ENCODE measurements around the gene FAM184B. TPM values are rescaled to one million over a fixed set of nuclear protein-coding genes. Genes with fewer than 3 reads are reported as not detected.

FAM184B gene
- polyA plus RNA-seq, 1 donor: 0.04 TPM

DNA sequence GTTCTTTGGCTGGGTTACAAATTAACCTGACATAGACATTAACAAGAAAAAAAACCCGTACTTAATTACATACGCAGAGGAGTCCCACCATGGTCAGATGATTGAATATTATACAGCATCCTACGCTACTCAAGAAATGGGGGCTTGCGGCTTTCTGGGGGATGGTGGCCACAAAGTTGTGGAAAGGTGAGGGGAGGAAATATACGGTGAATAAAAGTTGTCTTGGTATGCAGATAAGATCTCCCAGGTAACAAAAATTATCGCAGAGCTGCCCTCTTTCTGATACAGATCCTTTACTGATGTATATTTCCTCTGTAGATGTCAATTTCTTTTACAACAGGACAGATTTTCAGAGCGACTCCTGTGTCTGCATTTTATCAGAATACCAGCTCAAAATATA is 28.2 kb upstream of the FAM184B start:
- peak overlapping the region; percentile 86 for H3K4me3 ChIP-seq (ENCODE audit: low read length)
- peaks cover 9% of the 10 kb centered on the region for H3K36me3 ChIP-seq (ENCODE audit: control insufficient read depth, insufficient read depth, low read length)
- H3K27me3 ChIP-seq (ENCODE audit: control insufficient read depth, insufficient read depth, low read length): no peaks in the 10 kb centered on the region
- 0% methylated on average over 1 of the region's 7 CpGs for WGBS (ENCODE audit: insufficient coverage, low lambda C conversion rate)
- peak overlapping the region; percentile 97 for H3K27ac ChIP-seq (ENCODE audit: low read length)
- no peaks in the 10 kb centered on the region for H3K9me3 ChIP-seq (ENCODE audit: control insufficient read depth, low read depth, low read length)
- peak in 1 of 2 donors; percentile 38 for DNase-seq
- peaks cover 13% of the 10 kb centered on the region for H3K4me1 ChIP-seq (ENCODE audit: control insufficient read depth, insufficient read depth, low read length)

DNA sequence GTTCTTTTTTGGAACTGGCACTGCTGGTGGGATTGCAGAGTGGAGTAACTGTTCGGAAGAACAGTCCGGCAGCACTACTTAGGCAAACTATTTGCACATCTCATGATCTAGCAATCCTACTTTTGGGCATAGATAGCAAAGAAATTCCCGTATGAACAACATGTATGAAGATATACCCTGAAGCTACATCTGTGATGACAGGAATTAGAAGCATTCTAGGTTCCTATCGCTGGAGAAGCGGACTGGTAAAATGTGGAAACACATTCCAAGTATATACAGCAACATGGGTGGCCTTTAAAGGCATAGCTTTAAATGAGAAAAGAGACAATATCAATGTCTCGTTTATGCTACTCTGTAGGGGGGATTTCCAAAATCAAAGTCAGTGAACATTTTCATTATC is 26.0 kb upstream of the FAM184B start:
- Histone ChIP-seq H3K27ac (ENCODE audit: low read length) (no peak overlapping the region), H3K27me3 (ENCODE audit: control insufficient read depth, insufficient read depth, low read length) (no peaks in the 10 kb centered on the region), H3K4me1 (ENCODE audit: control insufficient read depth, insufficient read depth, low read length) (peaks cover 13% of the 10 kb centered on the region), H3K9me3 (ENCODE audit: control insufficient read depth, low read depth, low read length) (no peaks in the 10 kb centered on the region), H3K36me3 (ENCODE audit: control insufficient read depth, insufficient read depth, low read length) (peaks cover 30% of the 10 kb centered on the region), H3K4me3 (ENCODE audit: low read length) (no peak overlapping the region)
- WGBS (ENCODE audit: insufficient coverage, low lambda C conversion rate): 100% methylated on average over 1 of the region's 6 CpGs
- DNase-seq: no peak

DNA sequence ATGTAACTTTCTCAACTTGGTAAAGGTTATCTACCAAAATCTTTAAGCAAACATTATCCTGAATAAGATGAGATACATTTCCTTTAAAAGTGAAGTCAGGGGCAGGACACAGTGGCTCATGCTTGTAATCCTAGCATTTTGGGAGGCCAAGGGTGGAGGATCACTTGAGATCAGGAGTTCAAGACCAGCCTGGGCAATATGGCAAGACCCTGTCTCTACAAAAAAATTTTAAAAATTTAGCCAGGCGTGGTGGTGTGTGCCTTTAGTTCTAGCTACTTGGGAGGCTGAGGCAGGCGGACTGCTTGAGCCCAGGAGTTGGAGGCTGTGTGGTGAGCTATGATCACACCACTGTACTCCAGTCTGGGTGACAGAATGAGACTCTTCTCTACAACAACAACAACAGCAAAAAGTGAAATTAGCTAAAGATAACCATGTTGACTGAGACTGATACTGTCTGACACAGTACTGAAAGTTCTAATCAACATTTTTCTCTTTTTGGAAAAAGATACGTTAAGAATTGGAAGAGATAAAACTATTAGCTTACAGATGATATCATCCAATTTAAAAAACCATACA is 24.2 kb upstream of the FAM184B start:
- no peak overlapping the region for H3K4me3 ChIP-seq (ENCODE audit: low read length)
- H3K27ac ChIP-seq (ENCODE audit: low read length): no peak overlapping the region
- no peaks in the 10 kb centered on the region for H3K9me3 ChIP-seq (ENCODE audit: control insufficient read depth, low read depth, low read length)
- H3K36me3 ChIP-seq (ENCODE audit: control insufficient read depth, insufficient read depth, low read length): peaks cover 34% of the 10 kb centered on the region
- H3K27me3 ChIP-seq (ENCODE audit: control insufficient read depth, insufficient read depth, low read length): no peaks in the 10 kb centered on the region
- H3K4me1 ChIP-seq (ENCODE audit: control insufficient read depth, insufficient read depth, low read length): peaks cover 13% of the 10 kb centered on the region
- WGBS (ENCODE audit: insufficient coverage, low lambda C conversion rate): 43% methylated on average over 1 of the region's 3 CpGs
- DNase-seq: no peak

DNA sequence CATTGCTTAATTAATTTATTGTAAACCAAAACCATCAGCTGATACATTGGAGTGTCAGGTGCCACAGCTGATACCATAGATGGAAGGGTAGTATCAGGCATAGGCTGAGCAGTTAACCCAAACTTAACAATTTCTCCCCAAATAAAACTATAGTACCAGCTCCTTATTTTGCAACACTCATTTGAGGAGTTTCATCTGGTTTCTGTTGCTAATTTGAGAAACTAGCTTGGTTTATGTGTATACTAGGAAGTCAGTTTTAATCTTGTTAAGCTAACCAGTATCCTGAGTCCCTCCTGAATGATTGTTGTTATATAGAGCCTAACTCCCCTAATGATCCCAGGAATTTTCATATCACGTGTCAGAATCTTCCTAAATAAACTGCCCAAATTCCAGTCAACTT is 16.4 kb upstream of the FAM184B start:
- no peak for DNase-seq
- H3K9me3 ChIP-seq (ENCODE audit: control insufficient read depth, low read depth, low read length): no peaks in the 10 kb centered on the region
- H3K4me3 ChIP-seq (ENCODE audit: low read length): no peak overlapping the region
- H3K27ac ChIP-seq (ENCODE audit: low read length): no peak overlapping the region
- no peaks in the 10 kb centered on the region for H3K27me3 ChIP-seq (ENCODE audit: control insufficient read depth, insufficient read depth, low read length)
- no peaks in the 10 kb centered on the region for H3K4me1 ChIP-seq (ENCODE audit: control insufficient read depth, insufficient read depth, low read length)
- no CpG with 5 or more reads among the region's 1 CpG for WGBS (ENCODE audit: insufficient coverage, low lambda C conversion rate)
- H3K36me3 ChIP-seq (ENCODE audit: control insufficient read depth, insufficient read depth, low read length): peaks cover 22% of the 10 kb centered on the region

DNA sequence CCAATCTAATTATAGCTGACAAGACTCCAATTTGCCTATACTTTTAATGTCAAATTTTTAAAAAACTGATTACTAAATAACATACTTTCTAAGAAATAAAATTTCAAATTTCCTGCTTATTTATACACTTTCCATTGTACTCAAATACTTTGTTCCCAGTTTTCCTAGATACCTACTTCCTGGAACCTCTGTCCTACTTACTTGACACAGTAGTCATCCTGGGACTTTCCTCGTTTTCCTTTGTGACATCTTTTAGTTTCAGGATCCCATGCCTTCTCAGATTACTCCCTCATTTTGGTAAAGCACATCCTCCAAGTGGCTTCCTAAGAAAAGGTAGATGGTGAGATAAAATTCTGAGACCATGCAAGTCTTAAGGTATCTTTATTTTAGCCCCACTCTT is 13.3 kb upstream of the FAM184B start:
- H3K27me3 ChIP-seq (ENCODE audit: control insufficient read depth, insufficient read depth, low read length): no peaks in the 10 kb centered on the region
- H3K4me3 ChIP-seq (ENCODE audit: low read length): no peak overlapping the region
- peaks cover 6% of the 10 kb centered on the region for H3K9me3 ChIP-seq (ENCODE audit: control insufficient read depth, low read depth, low read length)
- DNase-seq: no peak
- WGBS (ENCODE audit: insufficient coverage, low lambda C conversion rate): 71% methylated on average over 1 of the region's 1 CpG
- H3K4me1 ChIP-seq (ENCODE audit: control insufficient read depth, insufficient read depth, low read length): no peaks in the 10 kb centered on the region
- H3K36me3 ChIP-seq (ENCODE audit: control insufficient read depth, insufficient read depth, low read length): peaks cover 18% of the 10 kb centered on the region
- H3K27ac ChIP-seq (ENCODE audit: low read length): no peak overlapping the region

DNA sequence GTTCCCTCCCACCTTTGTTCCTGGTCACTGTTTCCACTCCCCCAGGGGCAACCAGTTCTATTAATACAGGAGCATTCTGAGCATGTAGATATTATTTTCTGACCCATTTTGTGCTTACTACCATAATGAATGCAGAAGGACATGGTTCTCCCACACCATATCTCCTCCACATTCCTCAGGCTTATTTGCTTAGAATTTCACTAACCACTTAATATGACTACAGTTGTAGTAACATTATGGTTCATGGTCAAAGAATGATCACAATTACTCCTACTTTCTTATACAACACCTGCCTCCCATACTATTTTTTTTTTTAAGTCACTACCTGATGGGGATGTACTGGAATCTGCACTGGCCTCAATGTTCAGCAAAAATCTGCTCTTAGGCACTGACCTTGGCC is 7.5 kb upstream of the FAM184B start:
- H3K4me1 ChIP-seq (ENCODE audit: control insufficient read depth, insufficient read depth, low read length): no peaks in the 10 kb centered on the region
- H3K36me3 ChIP-seq (ENCODE audit: control insufficient read depth, insufficient read depth, low read length): peaks cover 6% of the 10 kb centered on the region
- peaks cover 6% of the 10 kb centered on the region for H3K9me3 ChIP-seq (ENCODE audit: control insufficient read depth, low read depth, low read length)
- no peak overlapping the region for H3K27ac ChIP-seq (ENCODE audit: low read length)
- no peak for DNase-seq
- H3K27me3 ChIP-seq (ENCODE audit: control insufficient read depth, insufficient read depth, low read length): no peaks in the 10 kb centered on the region
- no peak overlapping the region for H3K4me3 ChIP-seq (ENCODE audit: low read length)

DNA sequence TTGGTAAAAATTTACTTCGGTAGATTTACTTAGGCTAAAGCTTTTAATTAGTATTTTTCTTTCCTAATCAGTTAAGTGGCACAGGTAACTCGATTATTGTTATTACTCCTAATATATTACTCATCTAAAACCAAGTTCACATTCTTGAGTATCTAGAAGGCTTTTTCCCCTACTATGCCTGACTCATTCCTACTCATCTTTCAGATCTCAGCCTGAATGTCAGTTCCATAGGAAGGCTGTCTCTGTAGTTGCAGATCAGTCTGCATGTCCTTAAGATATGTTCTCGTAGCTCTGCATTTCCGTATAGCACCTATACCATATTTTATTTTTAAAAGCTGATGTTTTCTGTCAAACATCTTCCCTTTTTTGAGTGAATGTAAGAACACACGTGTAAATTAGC is 5.9 kb upstream of the FAM184B start:
- no peaks in the 10 kb centered on the region for H3K4me1 ChIP-seq (ENCODE audit: control insufficient read depth, insufficient read depth, low read length)
- H3K9me3 ChIP-seq (ENCODE audit: control insufficient read depth, low read depth, low read length): peaks cover 6% of the 10 kb centered on the region
- peaks cover 6% of the 10 kb centered on the region for H3K36me3 ChIP-seq (ENCODE audit: control insufficient read depth, insufficient read depth, low read length)
- peaks cover 5% of the 10 kb centered on the region for H3K27me3 ChIP-seq (ENCODE audit: control insufficient read depth, insufficient read depth, low read length)
- 50% methylated on average over 2 of the region's 5 CpGs for WGBS (ENCODE audit: insufficient coverage, low lambda C conversion rate)
- no peak for DNase-seq
- H3K27ac ChIP-seq (ENCODE audit: low read length): no peak overlapping the region
- no peak overlapping the region for H3K4me3 ChIP-seq (ENCODE audit: low read length)

DNA sequence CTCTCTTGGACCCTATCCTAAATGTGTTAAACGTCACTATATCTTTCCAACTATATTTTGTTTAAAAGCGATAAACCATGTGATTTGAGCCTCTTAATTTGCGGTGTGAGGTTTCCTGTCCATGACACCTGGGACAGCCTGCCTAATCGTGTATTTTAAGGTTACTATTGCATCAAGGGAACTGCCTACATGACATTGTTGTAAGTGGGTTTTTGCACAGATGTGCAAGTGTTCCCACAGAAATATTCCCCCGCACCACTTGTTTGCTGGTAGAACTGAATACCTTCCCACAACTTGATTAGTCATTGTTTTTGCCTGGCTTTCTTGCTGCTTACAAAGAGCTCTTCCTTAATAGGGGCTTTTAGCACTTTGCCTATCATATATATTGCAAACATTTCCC is 5.1 kb upstream of the FAM184B start:
- 100% methylated on average over 1 of the region's 5 CpGs for WGBS (ENCODE audit: insufficient coverage, low lambda C conversion rate)
- H3K9me3 ChIP-seq (ENCODE audit: control insufficient read depth, low read depth, low read length): peaks cover 4% of the 10 kb centered on the region
- H3K4me3 ChIP-seq (ENCODE audit: low read length): no peak overlapping the region
- H3K4me1 ChIP-seq (ENCODE audit: control insufficient read depth, insufficient read depth, low read length): no peaks in the 10 kb centered on the region
- no peak for DNase-seq
- peaks cover 3% of the 10 kb centered on the region for H3K36me3 ChIP-seq (ENCODE audit: control insufficient read depth, insufficient read depth, low read length)
- no peak overlapping the region for H3K27ac ChIP-seq (ENCODE audit: low read length)
- H3K27me3 ChIP-seq (ENCODE audit: control insufficient read depth, insufficient read depth, low read length): peaks cover 13% of the 10 kb centered on the region

DNA sequence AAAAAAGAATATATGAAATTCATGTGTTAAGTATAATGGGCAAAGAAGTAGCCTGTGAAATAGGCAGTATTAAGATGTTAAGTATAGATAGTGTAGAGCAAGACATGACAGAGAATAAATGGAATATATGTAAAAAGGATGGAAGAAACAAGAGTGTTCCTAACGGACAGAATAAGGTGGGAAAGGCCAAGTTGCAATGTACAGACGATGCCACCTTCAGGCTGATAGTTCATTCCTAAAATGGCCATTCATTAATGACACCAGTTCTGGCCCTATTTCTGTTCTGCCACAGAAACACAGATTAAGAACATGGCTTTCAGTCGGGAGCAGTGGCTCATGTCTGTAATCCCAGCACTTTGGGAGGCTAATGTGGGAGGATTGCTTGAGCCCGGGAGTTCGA is 4.4 kb upstream of the FAM184B start:
- no peak overlapping the region for H3K27ac ChIP-seq (ENCODE audit: low read length)
- H3K9me3 ChIP-seq (ENCODE audit: control insufficient read depth, low read depth, low read length): peaks cover 7% of the 10 kb centered on the region
- no peak for DNase-seq
- no peaks in the 10 kb centered on the region for H3K36me3 ChIP-seq (ENCODE audit: control insufficient read depth, insufficient read depth, low read length)
- WGBS (ENCODE audit: insufficient coverage, low lambda C conversion rate): 17% methylated on average over 1 of the region's 5 CpGs
- peaks cover 20% of the 10 kb centered on the region for H3K27me3 ChIP-seq (ENCODE audit: control insufficient read depth, insufficient read depth, low read length)
- H3K4me1 ChIP-seq (ENCODE audit: control insufficient read depth, insufficient read depth, low read length): peaks cover under 1% of the 10 kb centered on the region
- H3K4me3 ChIP-seq (ENCODE audit: low read length): no peak overlapping the region

DNA sequence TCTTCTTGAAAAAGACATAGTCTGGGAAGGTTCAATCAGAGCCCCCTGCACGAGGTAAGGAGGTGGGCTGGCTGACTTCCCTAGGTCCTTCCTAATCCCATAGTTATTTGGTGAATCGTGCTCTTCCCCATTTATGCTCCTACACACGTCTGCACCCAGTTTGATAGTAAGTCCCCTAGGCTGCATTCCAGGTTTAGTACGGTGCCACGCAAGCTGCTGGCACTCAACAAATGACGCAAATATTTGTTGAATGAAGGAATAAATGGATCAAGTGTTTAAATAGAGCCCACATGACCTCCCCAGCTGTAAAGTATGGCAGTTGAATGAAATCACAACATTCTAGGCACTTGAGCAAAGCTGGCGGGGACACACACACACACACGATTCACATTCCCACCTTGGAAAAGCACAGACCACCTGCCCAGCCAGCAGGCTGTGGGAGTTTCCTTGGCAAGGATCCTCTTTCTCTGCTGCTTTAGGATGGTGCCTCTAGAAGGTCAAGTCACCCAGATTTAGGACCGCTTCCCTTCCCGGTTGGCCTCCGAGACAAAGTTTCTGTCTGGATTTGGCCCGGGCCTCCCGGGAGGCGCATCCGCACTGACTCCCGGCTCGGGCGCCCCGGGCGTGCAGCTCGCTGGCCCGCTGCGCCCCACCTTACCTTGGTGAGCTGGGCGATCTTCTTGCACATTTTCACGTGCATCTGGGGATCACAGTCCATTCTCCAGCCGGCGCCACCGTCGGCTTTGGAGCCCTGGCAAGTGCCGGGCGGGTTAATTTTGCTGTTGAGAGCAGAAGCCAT is 721 bp downstream of the FAM184B start:
- Histone ChIP-seq H3K4me3 (ENCODE audit: low read length) (peak overlapping the region; percentile 25), H3K27ac (ENCODE audit: low read length) (no peak overlapping the region), H3K36me3 (ENCODE audit: control insufficient read depth, insufficient read depth, low read length) (no peaks in the 10 kb centered on the region), H3K9me3 (ENCODE audit: control insufficient read depth, low read depth, low read length) (peaks cover 8% of the 10 kb centered on the region), H3K27me3 (ENCODE audit: control insufficient read depth, insufficient read depth, low read length) (peaks cover 40% of the 10 kb centered on the region), H3K4me1 (ENCODE audit: control insufficient read depth, insufficient read depth, low read length) (peaks cover 5% of the 10 kb centered on the region)
- DNase-seq: peak in 1 of 2 donors; percentile 50
- WGBS (ENCODE audit: insufficient coverage, low lambda C conversion rate): no CpG with 5 or more reads among the region's 31 CpGs

DNA sequence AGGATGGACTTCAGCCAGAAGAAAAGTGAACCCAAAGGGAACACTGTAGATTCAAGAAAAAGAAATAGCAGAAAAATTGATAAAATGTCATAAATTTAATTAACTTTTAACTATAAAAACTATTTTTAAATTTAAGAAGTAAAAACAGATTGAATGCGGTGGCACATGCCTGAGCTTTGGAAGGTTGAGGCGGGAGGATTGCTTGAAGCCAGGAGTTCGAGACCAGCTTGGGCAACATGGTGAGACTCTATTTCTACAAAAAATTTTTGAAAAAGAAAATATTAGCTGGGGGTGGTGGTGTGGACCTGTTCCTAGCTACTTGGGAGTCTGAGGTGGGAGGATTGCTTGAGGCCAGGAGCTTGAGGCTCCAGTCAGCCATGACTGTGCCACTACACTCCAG is 3.0 kb downstream of the FAM184B start:
- Histone ChIP-seq H3K27me3 (ENCODE audit: control insufficient read depth, insufficient read depth, low read length) (peaks cover 40% of the 10 kb centered on the region), H3K4me1 (ENCODE audit: control insufficient read depth, insufficient read depth, low read length) (peaks cover 5% of the 10 kb centered on the region), H3K36me3 (ENCODE audit: control insufficient read depth, insufficient read depth, low read length) (no peaks in the 10 kb centered on the region), H3K9me3 (ENCODE audit: control insufficient read depth, low read depth, low read length) (peaks cover 8% of the 10 kb centered on the region), H3K27ac (ENCODE audit: low read length) (no peak overlapping the region), H3K4me3 (ENCODE audit: low read length) (no peak overlapping the region)
- WGBS (ENCODE audit: insufficient coverage, low lambda C conversion rate): 78% methylated on average over 3 of the region's 3 CpGs
- no peak for DNase-seq
